ENCODE results near the gene PRUNE1. TPM values are rescaled to one million over a fixed set of nuclear protein-coding genes. Genes with fewer than 3 reads are reported as not detected.

The PRUNE1 gene
- total and polyA plus RNA-seq, 2 of the 4 experiments (the other 2 are of a cell fraction) = 7.9 to 9.4 TPM

GRCh38 chr1:151062741-151063371 is 54.6 kb downstream of the PRUNE1 start:
- peak overlapping the region; percentile 73 for H4K5ac ChIP-seq (ENCODE audit: low read depth, low read length)
- peak overlapping the region; percentile 69; the same call in 1 of the 2 replicates for H3K23ac ChIP-seq (ENCODE audit: low read depth, low read length)
- no peak overlapping the region; the same call in 1 of the 2 replicates for H2BK20ac ChIP-seq (ENCODE audit: low read depth, low read length)
- dilution Hi-C loops (cut with HindIII; ENCODE audit: low sequenced_read_pairs, unreplicated experiment) = no loop called here
- H3K4me3 ChIP-seq (ENCODE audit: insufficient read depth, low read depth, low read length) = peak overlapping the region; percentile 24; the same call in 1 of the 2 replicates
- DNase-seq (peak; percentile 94), ATAC-seq (ENCODE audit: low read depth) (peak; percentile 33)
- H4K8ac ChIP-seq (ENCODE audit: low read depth in 2 of 2, low read length in 2 of 2) = peak overlapping the region in 1 of 2 experiments; percentile 80; a peak in 2 of 4 replicates
- H3K27me3 ChIP-seq (ENCODE audit: control insufficient read depth, insufficient read depth, low read length) = no peaks in the 10 kb centered on the region
- no peak overlapping the region for H2AFZ ChIP-seq (replicated peaks; ENCODE audit: low read length, poor library complexity)
- intact Hi-C loops (cut with micrococcal nuclease) = loop anchor here (5.0 kb wide), 1 partner anchor 56 kb away; the partner anchor contains the start of genes MINDY1 and PRUNE1
- no peak overlapping the region for H2AK5ac ChIP-seq (ENCODE audit: low read depth, low read length)
- peak overlapping the region; percentile 17; the same call in 1 of the 2 replicates for H3K27ac ChIP-seq (ENCODE audit: insufficient read depth, low read length)
- H4K20me1 ChIP-seq (ENCODE audit: insufficient read depth, low read length) = peaks cover 12% of the 10 kb centered on the region
- H2AK9ac ChIP-seq (replicated peaks; ENCODE audit: low read depth, low read length, poor library complexity) = no peak overlapping the region
- 0 out of 2 replicates have a peak overlapping the region, but pooled peaks have one; percentile 20 for H4K91ac ChIP-seq (ENCODE audit: insufficient read depth, low read depth, low read length)
- in situ Hi-C loops (cut with MboI; ENCODE audit: low sequenced_read_pairs) = no loop called here
- peak overlapping the region; percentile 74; the same call in 1 of the 2 replicates for H3K4ac ChIP-seq (ENCODE audit: low read depth, low read length)
- peaks cover 8% of the 10 kb centered on the region; the same call in 1 of the 2 replicates for H3K4me1 ChIP-seq (ENCODE audit: control insufficient read depth, insufficient read depth, low read length)
- H3K56ac ChIP-seq (ENCODE audit: extremely low read depth, insufficient read depth, low read length) = no peak overlapping the region
- BruUV-seq (replicated peaks) = no TSS peak
- H2BK15ac ChIP-seq (ENCODE audit: low read depth, low read length) = no peak overlapping the region
- peak; percentile 46; the same call in 1 of the 2 replicates for TF ChIP-seq MAZ (IDR thresholded peaks at IDR 0.05; ENCODE audit: borderline replicate concordance, low read depth, low read length)
- no peak for TF ChIP-seq CHD1 (IDR thresholded peaks at IDR 0.05; ENCODE audit: low read depth, low read length)
- TF ChIP-seq BHLHE40 (IDR thresholded peaks at IDR 0.05; ENCODE audit: low read depth, low read length) = peak; percentile 9; the same call in 1 of the 2 replicates
- no peak for TF ChIP-seq CTCF (conservative IDR thresholded peaks at IDR 0.05; ENCODE audit: low read depth, low read length)
- TF ChIP-seq POLR2A (IDR thresholded peaks at IDR 0.05; ENCODE audit: low read depth, low read length) = no peak
- TF ChIP-seq MAFK (IDR thresholded peaks at IDR 0.05; ENCODE audit: low read depth, low read length) = peak; percentile 27; the same call in 1 of the 2 replicates
- peak; percentile 76 for TF ChIP-seq NFE2L2 (IDR thresholded peaks at IDR 0.05; ENCODE audit: low read depth, low read length)
- peak; percentile 89 for TF ChIP-seq CEBPB (IDR thresholded peaks at IDR 0.05; ENCODE audit: low read depth, low read length)
- H3K18ac ChIP-seq (ENCODE audit: low read depth, low read length) = peak overlapping the region; percentile 91
- H3K9me3 ChIP-seq (ENCODE audit: control insufficient read depth, insufficient read depth, low read length) = no peaks in the 10 kb centered on the region
- H2BK120ac ChIP-seq (ENCODE audit: low read depth, low read length) = 0 out of 2 replicates have a peak overlapping the region, but pooled peaks have one; percentile 28
- H3K9me1 ChIP-seq (ENCODE audit: insufficient read depth, low read length) = peaks cover 3% of the 10 kb centered on the region
- H3K14ac ChIP-seq (replicated peaks; ENCODE audit: low read depth, low read length) = peak overlapping the region; percentile 74; the same call in 1 of the 2 replicates
- H3K79me1 ChIP-seq (ENCODE audit: low read depth in 1 of 2, low read length in 2 of 2) = peaks cover 18 to 56% of the 10 kb centered on the region in 2 experiments
- ChIA-PET POLR2A (ENCODE audit: unreplicated experiment) (interaction anchor here (1.0 kb wide), 1 partner anchor 11 kb away, joined by 3 read pairs; no protein-coding TSS in a partner anchor), CTCF (no interaction called here)
- H3K36me3 ChIP-seq (ENCODE audit: control insufficient read depth, insufficient read depth, low read length) = peaks cover 6% of the 10 kb centered on the region; the same call in 1 of the 2 replicates
- no CpG with 5 or more reads among the region's 3 CpGs for WGBS, 2 experiments (ENCODE audit: extremely low coverage in 2 of 2, insufficient read length in 1 of 2)
- peak overlapping the region; percentile 37; the same call in 1 of the 2 replicates for H3K9ac ChIP-seq (ENCODE audit: low read depth, low read length)
- H2BK5ac ChIP-seq (ENCODE audit: low read depth, low read length, poor library complexity, severe bottlenecking) = peak overlapping the region; percentile 89
- peak overlapping the region; percentile 87 for H3K4me2 ChIP-seq (ENCODE audit: low read depth, low read length)

All from IMR-90 (cell line).